Occipital lobe (tissue), 2 donors: ENCODE results near the gene HES7. TPM values are rescaled to one million over a fixed set of nuclear protein-coding genes. Genes with fewer than 3 reads are reported as not detected.
A peak's percentile ranks its signal among the peaks of the same experiment; 100 is the strongest.

Experiments used
- DNase-seq: peaks from one replicate; lab custom pipeline; 2025; lab: John Stamatoyannopoulos, UW
- total RNA-seq: library from RNA; depleted of rRNA; stranded (reverse); fragments of >200 nt; gene quantifications from one replicate; pipeline ENCODE4 v1.2.3, GENCODE V29; 2014

Gene HES7
- total RNA-seq, 1 donor from 2014 or later, result 0.31 TPM

- no peak for DNase-seq
Measured at GRCh38 chr17:8155231-8155995, 31.5 kb upstream of the HES7 start.

DNA sequence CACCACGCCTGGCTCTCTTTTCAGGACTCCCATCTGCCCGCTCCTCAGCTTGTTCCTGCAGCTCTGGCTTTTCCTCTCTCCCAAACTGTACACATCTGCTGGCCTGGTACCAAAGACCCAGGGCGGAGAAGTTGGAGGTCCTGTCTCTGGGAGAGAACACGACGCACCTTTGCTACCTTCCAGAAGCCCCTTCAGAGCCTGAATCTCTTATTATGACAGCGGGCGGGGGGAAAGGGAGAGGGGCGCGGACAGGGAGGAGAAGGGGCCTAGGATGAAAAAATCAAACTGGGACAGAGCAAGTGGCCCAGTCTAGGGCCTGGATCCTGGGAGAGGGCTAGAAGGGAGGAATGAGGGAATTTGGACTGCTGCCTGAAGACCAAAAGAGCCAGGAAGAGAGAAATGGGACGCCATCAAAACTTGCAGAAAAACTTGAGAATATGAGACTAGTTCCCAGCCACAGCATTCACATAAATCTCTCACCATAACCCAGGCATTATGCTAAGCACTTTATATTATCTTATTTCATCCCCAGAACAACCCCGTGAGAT lies 30.8 kb upstream of the HES7 start:
- no peak for DNase-seq

DNA sequence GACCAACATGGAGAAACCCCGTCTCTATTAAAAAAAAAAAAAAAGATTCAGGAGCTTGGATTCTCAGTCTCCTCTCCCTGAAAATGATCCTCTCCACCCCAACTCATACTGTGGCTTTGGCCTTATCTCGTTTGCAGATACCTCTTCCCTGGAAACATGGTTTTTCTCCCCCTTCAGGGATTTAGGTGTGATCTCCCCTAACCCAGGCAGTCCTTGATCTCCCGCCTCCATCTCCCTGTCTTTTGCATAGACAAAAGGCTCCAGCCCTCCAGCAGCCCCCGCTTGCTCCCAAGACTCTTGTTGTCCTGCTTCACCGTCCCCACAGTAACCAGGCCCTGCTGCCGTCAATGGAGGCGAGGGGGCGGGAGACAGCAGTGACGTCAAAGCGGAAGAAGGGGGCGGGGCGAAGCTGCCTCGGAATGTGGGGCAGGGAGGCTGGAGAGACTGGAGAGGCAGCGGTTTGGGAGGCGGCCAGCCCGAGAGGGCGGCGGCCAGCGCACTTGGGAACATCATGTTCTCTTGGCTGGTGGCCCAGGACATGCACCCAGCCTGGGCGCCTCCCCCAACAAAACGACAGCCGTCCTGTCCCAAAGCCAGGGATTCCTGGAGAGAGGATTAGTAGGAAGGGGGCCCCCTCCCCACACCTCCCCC lies 30.2 kb upstream of the HES7 start:
- peak; percentile 98 for DNase-seq

DNA sequence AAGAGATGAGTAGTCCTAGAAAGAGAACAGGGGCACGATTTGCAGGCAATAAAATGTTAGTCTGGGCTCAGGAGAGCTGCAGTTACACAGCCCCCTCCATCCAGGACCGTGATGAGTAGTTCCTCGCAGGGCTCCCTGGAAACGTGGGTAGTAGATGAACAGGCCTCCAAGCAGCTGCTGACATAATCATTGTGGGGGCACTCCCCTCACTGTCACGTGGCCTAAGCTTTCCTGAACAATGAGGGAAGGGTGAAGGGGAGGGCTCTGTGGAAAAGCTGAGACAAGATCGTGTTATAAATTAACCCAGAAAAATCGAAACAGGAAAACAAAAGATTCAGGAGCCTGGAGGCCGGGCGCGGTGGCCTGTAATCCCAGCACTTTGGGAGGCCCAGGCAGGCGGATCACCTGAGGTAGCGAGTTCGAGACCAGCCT lies 29.6 kb upstream of the HES7 start:
- peak; percentile 84 for DNase-seq

DNA sequence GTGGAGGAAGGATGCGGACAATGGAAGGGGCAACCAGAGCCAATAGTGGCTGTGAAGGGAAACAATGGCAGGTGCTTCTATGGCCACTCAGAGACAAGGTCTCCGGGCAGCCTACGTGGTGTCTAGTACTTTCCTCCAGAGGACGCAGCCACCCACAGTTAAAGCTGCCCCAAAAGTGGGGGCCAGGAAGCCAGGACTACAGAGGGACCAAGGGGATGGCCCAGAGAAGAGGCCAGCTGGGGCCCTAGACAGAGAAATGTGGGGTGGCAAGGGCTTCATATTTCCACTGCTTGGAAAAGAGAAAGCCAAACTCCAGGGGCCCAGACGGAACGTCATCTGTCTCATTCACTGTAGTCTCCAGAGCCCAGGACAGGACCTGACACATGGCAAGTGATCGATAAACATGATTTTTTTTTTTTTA lies 29.1 kb upstream of the HES7 start:
- no peak for DNase-seq

GRCh38 chr17:8152112-8152775 lies 28.3 kb upstream of the HES7 start, which contains the start of gene PER1:
PER1 (minus strand) TSS chr17:8152404; CDS start chr17:8150706, 1,698 bp downstream.
- peak; percentile 94 for DNase-seq

GRCh38 chr17:8151641-8152111 lies 27.8 kb upstream of the HES7 start:
- DNase-seq, result peak; percentile 65

DNA sequence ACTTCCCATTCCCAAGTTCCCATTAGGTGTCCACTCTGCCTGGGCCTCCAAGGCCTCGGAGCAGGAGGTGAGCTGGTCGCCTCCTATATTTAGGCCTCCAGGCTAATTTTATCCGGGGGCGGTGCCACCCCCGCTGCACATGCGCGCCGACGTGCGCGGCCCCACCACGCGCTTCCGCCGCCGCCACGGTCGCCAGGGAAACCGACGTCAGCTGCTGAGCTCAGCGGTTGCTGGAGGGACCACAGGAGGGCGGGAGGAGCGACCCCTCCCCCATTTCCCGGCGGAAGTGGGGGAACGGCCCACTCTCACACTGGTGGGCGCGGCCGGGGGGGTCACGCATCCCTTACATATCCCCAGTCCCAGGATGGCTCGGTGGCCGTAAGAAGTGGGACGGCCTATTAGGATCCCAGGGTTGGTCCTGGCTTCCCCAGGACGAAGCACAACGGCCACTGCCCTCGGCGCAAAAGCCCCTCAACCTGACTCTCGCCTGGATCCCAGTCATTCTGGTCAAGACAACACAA lies 27.3 kb upstream of the HES7 start:
- peak; percentile 79 for DNase-seq

- DNase-seq, result no peak
Measured at GRCh38 chr17:8150194-8151119, 26.6 kb upstream of the HES7 start.

GRCh38 chr17:8149419-8150193 lies 25.7 kb upstream of the HES7 start:
- no peak for DNase-seq

GRCh38 chr17:8148560-8148959 lies 24.7 kb upstream of the HES7 start:
- DNase-seq, result no peak

- DNase-seq, result no peak
Measured at GRCh38 chr17:8147805-8148404, 24.0 kb upstream of the HES7 start.

DNA sequence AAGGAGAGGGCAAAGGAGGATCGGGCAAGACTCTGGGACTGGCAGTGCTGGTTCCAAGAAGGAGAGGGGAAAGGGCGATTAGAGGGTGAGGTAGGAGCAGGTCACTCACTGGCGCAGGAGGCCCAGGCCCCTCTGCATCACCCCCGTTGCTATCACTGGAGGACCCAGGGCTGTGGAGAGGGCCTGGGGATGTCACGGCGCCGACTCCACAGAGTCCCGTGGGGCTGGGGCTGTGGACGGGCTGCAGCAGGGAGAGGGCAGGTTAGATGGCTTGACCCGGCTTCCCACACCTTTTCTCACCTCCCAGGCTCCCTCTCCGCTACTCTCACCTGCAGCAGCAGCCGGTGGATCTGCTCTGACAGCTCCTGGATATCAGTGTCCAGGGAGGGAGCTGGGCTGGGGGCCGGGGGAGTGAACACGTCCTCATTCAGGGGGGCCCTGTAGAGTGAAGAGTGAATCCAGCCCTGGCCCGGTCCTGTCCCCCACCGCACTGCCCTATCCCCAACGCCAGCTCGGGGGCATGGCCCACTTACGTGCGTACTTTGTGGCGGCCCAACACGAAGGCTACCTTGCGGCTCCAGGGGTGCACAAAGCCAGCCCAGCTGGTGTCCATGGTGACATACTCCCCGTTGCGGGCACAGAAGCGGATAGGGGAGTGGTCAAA lies 23.4 kb upstream of the HES7 start:
- DNase-seq, result no peak

- DNase-seq, result no peak
Measured at GRCh38 chr17:8146381-8147140, 22.7 kb upstream of the HES7 start.

DNA sequence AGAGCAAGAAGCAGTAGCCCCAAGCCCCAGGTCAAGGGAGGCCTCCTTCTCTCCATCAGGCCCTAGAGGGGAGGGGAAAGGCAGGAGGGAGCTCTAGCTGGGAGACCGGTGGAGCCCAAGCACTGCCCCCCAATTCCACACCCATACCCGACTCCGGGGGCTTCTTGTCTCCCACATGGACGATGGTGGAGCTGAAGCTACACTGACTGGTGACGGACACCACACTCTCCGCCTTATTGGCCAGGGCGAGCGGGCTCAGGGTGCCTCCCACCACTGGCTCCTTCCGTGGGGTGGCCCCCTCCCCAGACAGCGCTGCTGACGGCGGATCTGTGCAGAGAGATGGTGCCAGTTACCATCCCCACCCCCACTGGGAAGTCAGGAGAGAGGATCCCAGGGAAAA lies 21.9 kb upstream of the HES7 start:
- no peak for DNase-seq

- DNase-seq, result no peak
Measured at GRCh38 chr17:8144401-8145231, 20.7 kb upstream of the HES7 start.
